ENCODE measurements around the gene BLACAT1.

The BLACAT1 gene

DNA sequence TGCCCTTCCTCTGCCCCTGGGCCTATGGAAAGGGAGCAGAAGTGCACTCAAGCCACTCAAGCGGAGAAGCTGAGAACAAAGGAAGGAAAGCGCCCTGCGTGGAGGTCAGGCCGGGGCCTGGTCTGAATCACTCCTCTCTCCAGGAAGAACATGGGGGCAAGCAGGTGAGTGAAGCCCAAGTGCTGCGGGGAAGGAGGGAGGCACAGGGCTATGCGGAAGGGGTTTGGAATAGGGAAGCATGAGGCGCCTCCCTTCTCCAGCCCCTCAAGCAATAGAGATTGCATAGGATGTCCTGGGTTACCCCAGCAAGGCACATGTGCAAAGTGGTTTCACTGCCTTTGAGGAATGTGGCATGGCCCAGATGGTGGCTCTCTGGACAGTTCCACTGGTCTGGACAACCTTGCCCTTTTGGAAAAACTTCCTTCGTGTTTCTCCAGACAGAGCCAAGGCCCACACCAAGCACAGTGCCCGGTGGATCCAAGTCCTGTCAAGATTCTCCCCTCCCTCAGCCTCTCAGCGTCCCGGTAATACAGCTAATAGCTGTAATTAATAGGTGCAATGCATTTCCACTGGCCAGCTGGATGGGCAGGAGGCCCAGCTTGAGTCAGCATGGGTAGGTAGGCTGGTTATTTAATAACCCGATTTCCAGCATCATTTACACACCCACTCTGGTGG is 13.7 kb downstream of the BLACAT1 start:
- no peak for TF ChIP-seq SPI1 (IDR thresholded peaks at IDR 0.05; ENCODE audit: borderline replicate concordance, low read depth)
- no peak for TF ChIP-seq POLR2AphosphoS5 (IDR thresholded peaks at IDR 0.05; ENCODE audit: low read depth)
- TF ChIP-seq, protein P1, sequence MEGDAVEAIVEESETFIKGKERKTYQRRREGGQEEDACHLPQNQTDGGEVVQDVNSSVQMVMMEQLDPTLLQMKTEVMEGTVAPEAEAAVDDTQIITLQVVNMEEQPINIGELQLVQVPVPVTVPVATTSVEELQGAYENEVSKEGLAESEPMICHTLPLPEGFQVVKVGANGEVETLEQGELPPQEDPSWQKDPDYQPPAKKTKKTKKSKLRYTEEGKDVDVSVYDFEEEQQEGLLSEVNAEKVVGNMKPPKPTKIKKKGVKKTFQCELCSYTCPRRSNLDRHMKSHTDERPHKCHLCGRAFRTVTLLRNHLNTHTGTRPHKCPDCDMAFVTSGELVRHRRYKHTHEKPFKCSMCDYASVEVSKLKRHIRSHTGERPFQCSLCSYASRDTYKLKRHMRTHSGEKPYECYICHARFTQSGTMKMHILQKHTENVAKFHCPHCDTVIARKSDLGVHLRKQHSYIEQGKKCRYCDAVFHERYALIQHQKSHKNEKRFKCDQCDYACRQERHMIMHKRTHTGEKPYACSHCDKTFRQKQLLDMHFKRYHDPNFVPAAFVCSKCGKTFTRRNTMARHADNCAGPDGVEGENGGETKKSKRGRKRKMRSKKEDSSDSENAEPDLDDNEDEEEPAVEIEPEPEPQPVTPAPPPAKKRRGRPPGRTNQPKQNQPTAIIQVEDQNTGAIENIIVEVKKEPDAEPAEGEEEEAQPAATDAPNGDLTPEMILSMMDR (IDR thresholded peaks at IDR 0.05; ENCODE audit: insufficient read depth, low read length) = no peak
- TF ChIP-seq, protein P2, sequence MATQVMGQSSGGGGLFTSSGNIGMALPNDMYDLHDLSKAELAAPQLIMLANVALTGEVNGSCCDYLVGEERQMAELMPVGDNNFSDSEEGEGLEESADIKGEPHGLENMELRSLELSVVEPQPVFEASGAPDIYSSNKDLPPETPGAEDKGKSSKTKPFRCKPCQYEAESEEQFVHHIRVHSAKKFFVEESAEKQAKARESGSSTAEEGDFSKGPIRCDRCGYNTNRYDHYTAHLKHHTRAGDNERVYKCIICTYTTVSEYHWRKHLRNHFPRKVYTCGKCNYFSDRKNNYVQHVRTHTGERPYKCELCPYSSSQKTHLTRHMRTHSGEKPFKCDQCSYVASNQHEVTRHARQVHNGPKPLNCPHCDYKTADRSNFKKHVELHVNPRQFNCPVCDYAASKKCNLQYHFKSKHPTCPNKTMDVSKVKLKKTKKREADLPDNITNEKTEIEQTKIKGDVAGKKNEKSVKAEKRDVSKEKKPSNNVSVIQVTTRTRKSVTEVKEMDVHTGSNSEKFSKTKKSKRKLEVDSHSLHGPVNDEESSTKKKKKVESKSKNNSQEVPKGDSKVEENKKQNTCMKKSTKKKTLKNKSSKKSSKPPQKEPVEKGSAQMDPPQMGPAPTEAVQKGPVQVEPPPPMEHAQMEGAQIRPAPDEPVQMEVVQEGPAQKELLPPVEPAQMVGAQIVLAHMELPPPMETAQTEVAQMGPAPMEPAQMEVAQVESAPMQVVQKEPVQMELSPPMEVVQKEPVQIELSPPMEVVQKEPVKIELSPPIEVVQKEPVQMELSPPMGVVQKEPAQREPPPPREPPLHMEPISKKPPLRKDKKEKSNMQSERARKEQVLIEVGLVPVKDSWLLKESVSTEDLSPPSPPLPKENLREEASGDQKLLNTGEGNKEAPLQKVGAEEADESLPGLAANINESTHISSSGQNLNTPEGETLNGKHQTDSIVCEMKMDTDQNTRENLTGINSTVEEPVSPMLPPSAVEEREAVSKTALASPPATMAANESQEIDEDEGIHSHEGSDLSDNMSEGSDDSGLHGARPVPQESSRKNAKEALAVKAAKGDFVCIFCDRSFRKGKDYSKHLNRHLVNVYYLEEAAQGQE (IDR thresholded peaks at IDR 0.05; ENCODE audit: insufficient replicate concordance, low read depth) = no peak
- H3K27me3 ChIP-seq (ENCODE audit: insufficient read depth, poor library complexity, severe bottlenecking) = peaks cover 3% of the 10 kb centered on the region
- no peak overlapping the region for H3K27ac ChIP-seq (replicated peaks)
- DNase-seq (ENCODE audit: low read depth in 1 of 2, low spot score in 1 of 2) = no peak
- no peak overlapping the region for H3K4me3 ChIP-seq (replicated peaks; ENCODE audit: insufficient read depth, low read length)

DNA sequence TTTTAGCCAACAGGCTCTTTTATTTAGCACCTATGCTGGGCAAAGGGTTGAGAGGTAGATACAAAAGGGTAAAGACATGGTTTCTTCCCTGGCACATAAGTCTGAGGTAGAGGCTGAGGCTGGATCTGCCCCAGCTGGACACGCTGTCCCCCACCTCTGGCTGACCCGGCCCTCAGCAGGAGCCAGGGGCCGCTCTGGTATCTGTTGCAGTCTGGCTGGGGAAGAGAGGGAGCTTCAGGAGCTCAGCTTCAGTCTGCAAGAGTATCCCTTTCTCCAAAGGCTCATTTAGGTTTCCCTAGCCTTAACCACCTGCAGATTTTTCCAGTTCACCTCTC is 14.2 kb downstream of the BLACAT1 start:
- Histone ChIP-seq H3K27ac (replicated peaks) (no peak overlapping the region), H3K4me3 (replicated peaks; ENCODE audit: insufficient read depth, low read length) (no peak overlapping the region), H3K27me3 (ENCODE audit: insufficient read depth, poor library complexity, severe bottlenecking) (no peaks in the 10 kb centered on the region)
- DNase-seq (ENCODE audit: low read depth in 1 of 2, low spot score in 1 of 2) = no peak
- TF ChIP-seq, protein P2 (IDR thresholded peaks at IDR 0.05; ENCODE audit: insufficient replicate concordance, low read depth) = no peak
- TF ChIP-seq POLR2AphosphoS5 (IDR thresholded peaks at IDR 0.05; ENCODE audit: low read depth) (no peak), GABPA (IDR thresholded peaks at IDR 0.05; ENCODE audit: low read depth) (no peak), SPI1 (IDR thresholded peaks at IDR 0.05; ENCODE audit: borderline replicate concordance, low read depth) (no peak)
- TF ChIP-seq, protein P1 (IDR thresholded peaks at IDR 0.05; ENCODE audit: insufficient read depth, low read length) = no peak

DNA sequence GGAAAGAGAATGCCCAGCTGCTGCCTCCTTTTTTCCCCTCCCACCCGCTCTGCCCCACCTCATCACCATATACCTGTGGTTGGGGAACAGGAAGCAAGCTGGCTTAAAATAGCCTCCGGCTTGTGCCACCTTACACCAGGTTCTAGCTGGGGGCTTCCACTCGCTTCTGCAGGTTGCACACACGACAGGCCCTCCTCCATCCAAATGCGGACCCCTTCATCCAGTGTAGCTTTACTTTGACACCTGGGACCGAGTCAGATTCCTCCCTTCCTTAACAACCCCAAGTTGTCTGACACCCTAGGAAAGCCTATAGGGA is 14.6 kb downstream of the BLACAT1 start:
- no peak overlapping the region for H3K4me3 ChIP-seq (replicated peaks; ENCODE audit: insufficient read depth, low read length)

More for the DNA sequence above, 14.6 kb downstream of the BLACAT1 start:
- H3K27me3 ChIP-seq (ENCODE audit: insufficient read depth, poor library complexity, severe bottlenecking) = peaks cover 1% of the 10 kb centered on the region
- TF ChIP-seq, protein P1 (IDR thresholded peaks at IDR 0.05; ENCODE audit: insufficient read depth, low read length) = no peak
- TF ChIP-seq SPI1 (IDR thresholded peaks at IDR 0.05; ENCODE audit: borderline replicate concordance, low read depth) = no peak
- no peak for DNase-seq (ENCODE audit: low read depth in 1 of 2, low spot score in 1 of 2)
- no peak overlapping the region for H3K27ac ChIP-seq (replicated peaks)

All from HL-60 (cell line).